ENCODE data around the gene PCDHGA5.
"Not testable (repeated sequence)": the region's sequence is repeated elsewhere in the genome, so short reads cannot be mapped to it uniquely, and the experiment has no call there.

Gene PCDHGA5

DNA sequence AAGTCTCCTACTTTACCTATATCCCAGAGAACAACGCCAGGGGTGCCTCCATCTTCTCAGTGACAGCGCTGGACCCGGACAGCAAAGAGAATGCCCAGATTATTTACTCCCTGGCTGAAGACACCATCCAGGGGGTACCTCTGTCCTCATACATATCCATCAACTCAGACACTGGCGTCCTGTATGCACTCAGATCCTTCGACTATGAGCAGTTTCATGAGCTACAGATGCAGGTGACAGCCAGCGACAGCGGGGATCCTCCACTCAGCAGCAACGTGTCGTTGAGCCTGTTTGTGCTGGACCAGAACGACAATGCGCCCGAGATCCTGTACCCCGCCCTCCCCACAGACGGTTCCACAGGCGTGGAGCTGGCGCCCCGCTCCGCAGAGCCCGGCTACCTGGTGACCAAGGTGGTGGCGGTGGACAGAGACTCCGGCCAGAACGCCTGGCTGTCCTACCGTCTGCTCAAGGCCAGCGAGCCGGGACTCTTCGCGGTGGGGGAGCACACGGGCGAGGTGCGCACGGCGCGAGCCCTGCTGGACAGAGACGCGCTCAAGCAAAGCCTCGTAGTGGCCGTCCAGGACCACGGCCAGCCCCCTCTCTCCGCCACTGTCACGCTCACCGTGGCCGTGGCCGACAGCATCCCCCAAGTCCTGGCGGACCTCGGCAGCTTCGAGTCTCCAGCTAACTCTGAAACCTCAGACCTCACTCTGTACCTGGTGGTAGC, 50.7 kb downstream of the PCDHGA5 start:
- DNase-seq (ENCODE audit: low read depth, low spot score): not testable (repeated sequence)

DNA sequence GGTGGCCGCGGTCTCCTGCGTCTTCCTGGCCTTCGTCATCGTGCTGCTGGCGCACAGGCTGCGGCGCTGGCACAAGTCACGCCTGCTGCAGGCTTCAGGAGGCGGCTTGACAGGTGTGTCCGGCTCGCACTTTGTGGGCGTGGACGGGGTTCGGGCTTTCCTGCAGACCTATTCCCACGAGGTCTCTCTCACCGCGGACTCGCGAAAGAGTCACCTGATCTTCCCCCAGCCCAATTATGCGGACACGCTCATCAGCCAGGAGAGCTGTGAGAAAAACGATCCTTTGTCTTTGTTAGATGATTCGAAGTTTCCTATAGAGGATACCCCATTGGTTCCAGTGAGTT, 51.3 kb downstream of the PCDHGA5 start:
- not testable (repeated sequence) for DNase-seq (ENCODE audit: low read depth, low spot score)
